DND-41 (cell line): ENCODE data around the gene MAN2A1.

Experiments used
- EZH2 ChIP-seq: IDR thresholded peaks from 3 replicates; pipeline ENCODE4 v1.6.1; 2012; ENCODE audit warnings: borderline replicate concordance, low read depth, mild to moderate bottlenecking, moderate library complexity, low read length, inconsistent platforms; ENCODE audit not compliant: severe bottlenecking
- TF ChIP-seq, protein P1 (sequence below): IDR thresholded peaks from 2 replicates; pipeline ENCODE4 v1.5.1; 2012; ENCODE audit warnings: borderline replicate concordance, low read length, moderate library complexity, mild to moderate bottlenecking; ENCODE audit not compliant: poor library complexity, severe bottlenecking; ENCODE audit errors: extremely low read depth

DNA sequence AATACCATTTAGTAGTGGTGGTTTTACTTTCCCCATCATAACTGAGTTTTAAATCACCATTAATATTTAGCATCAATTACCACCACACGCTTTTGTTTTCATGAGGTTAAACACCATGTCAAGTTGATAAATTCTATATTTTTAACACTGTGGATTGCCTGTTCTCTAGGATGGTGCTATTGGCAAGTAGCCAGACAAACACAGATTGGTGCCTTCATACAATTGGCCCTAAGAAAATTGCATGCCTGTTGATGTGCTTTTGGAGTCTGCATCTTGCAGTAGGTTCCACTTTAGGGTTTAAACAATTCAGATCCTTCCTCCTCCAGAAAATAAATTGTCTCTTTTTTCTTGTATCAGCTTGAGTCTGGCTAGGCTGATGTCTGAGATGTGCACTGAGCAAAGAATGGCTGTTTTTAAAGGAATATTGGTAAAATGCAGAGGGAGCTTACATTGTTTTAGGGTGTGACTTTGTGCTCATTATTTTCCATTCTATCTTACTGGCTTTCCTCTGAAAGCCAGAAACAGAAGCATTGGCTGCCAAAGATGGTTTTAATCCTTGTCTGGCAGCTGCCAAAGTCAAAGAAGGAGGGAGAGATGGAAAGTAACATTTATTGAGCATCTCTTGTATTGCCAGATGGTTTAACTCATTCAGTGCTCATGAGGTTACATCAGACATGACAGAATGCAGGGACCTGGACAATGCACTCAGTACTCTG lies 19.6 kb upstream of the MAN2A1 start:
- TF ChIP-seq, protein P1, sequence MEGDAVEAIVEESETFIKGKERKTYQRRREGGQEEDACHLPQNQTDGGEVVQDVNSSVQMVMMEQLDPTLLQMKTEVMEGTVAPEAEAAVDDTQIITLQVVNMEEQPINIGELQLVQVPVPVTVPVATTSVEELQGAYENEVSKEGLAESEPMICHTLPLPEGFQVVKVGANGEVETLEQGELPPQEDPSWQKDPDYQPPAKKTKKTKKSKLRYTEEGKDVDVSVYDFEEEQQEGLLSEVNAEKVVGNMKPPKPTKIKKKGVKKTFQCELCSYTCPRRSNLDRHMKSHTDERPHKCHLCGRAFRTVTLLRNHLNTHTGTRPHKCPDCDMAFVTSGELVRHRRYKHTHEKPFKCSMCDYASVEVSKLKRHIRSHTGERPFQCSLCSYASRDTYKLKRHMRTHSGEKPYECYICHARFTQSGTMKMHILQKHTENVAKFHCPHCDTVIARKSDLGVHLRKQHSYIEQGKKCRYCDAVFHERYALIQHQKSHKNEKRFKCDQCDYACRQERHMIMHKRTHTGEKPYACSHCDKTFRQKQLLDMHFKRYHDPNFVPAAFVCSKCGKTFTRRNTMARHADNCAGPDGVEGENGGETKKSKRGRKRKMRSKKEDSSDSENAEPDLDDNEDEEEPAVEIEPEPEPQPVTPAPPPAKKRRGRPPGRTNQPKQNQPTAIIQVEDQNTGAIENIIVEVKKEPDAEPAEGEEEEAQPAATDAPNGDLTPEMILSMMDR = no peak
- no peak for TF ChIP-seq EZH2
